C4-2B (cell line): ENCODE measurements around the gene CACNB2.
"Not testable (repeated sequence)": the region's sequence is repeated elsewhere in the genome, so short reads cannot be mapped to it uniquely, and the experiment has no call there.

Source experiments
- H3K27ac ChIP-seq: fragments of 450-650 bp; 2 replicates; pipeline ENCODE4 v1.5.1; 2017
- ZFX ChIP-seq: fragments of 450-650 bp; IDR thresholded peaks from 2 replicates; pipeline ENCODE4 v1.6.1; 2017
- TF ChIP-seq, protein P1 (sequence below): fragments of 450-650 bp; conservative IDR thresholded peaks from 2 replicates; pipeline ENCODE4 v1.5.1; 2017; ENCODE audit warnings: mild to moderate bottlenecking

CACNB2 gene

DNA sequence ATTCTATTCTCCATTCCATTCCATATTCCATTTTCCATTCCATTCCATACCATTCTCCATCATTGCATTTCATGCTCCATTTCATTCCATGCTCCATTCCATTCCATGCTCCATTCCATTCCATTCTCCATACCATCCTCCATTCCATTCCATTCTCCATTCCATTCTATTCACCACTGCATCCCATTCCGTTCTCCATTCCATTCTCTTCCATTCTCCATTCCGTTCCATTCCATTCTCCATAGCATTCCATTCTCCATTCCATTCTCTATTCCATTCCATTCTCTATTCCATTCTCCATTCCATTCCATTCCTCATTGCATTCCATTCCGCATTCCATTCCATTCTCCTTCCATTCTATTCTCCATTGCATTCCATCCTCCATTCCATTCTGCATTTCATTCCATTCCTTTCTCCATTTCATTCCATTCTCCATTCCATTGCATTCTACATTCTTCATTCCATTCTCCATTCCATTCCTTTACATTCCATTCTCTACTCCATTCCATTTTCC lies 427.2 kb downstream of the CACNB2 start:
- TF ChIP-seq, protein P1, sequence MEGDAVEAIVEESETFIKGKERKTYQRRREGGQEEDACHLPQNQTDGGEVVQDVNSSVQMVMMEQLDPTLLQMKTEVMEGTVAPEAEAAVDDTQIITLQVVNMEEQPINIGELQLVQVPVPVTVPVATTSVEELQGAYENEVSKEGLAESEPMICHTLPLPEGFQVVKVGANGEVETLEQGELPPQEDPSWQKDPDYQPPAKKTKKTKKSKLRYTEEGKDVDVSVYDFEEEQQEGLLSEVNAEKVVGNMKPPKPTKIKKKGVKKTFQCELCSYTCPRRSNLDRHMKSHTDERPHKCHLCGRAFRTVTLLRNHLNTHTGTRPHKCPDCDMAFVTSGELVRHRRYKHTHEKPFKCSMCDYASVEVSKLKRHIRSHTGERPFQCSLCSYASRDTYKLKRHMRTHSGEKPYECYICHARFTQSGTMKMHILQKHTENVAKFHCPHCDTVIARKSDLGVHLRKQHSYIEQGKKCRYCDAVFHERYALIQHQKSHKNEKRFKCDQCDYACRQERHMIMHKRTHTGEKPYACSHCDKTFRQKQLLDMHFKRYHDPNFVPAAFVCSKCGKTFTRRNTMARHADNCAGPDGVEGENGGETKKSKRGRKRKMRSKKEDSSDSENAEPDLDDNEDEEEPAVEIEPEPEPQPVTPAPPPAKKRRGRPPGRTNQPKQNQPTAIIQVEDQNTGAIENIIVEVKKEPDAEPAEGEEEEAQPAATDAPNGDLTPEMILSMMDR, result no peak
- TF ChIP-seq ZFX, result no peak
- H3K27ac ChIP-seq, result no peak overlapping the region

DNA sequence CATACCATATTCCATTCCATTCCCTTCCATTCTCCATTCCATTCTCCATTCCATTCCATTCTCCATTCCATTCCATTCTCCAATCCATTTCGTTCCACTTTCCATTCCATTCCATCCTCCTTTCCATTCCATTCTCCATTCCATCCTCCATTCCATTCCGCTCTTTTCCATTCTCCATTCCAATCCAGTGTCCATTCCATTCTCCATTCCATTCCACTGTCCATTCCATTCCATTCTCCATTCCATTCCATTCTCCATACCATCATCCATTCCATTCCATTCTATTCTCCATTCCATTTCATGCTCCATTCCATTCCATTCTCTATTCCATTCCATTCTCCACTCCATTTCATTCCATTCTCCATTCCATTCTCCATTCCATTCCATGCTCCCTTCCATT lies 430.2 kb downstream of the CACNB2 start:
- H3K27ac ChIP-seq, result not testable (repeated sequence)

DNA sequence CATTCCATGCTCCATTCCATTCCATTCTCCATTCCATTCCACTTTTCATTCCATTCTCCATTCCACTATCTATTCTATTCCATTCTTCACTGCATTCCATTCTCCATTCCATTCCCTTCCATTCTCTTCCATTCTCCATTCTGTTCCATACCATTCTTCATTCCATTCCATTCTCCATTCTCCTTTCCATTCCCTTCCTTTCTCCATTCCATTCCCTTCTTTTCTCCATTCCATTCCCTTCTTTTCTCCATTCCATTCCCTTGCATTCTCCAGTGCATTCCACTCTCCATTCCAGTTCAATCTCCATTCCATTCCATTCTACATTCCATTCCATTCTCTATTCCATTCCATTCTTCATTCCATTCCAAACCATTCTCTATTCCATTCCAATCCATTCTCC lies 430.9 kb downstream of the CACNB2 start:
- TF ChIP-seq ZFX, result no peak
- TF ChIP-seq, protein P1, result no peak
- no peak overlapping the region for H3K27ac ChIP-seq

DNA sequence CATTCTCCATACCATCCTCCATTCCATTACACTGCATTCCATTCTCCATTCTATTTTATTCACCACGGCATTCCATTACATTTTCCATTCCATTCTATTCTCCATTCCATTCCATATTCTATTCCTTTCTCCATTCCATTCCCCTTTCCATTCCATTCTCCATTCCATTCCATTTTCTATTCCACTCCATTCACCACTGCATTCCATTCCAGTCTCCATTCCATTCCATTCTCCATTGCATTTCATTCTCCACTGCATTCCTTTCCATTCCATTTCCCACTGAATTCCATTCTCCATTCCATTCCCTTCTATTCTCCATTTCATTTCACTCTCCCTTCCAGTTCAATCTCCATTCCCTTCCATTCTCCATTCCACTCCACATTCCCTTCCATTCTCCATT lies 431.6 kb downstream of the CACNB2 start:
- no peak for TF ChIP-seq ZFX
- TF ChIP-seq, protein P1, result no peak
- H3K27ac ChIP-seq, result no peak overlapping the region

DNA sequence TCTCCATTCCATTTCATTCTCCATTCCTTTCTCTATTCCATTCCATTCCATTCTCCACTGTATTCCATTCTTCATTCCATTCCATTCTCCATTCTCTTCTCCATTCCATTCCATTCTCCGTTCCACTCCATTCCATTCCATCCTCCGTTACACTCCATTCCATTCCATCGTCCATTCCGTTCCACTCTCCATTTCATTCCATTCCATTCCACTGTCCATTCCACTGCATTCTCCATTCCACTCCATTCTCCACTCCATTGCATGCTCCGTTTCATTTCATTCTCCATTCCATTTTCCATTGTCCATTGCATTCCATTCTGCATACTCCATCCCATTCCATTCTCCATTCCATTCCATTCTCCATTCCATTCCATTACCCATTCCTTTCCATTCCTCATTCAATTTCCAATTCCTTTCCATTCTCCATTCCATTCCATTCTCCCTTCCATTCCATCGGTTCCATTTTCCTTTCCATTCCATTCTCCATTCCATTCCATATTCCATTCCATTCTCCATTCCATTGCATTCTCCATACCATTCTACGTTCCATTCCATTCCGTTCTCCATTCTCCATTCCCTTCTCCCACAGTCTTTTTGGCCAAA lies 432.8 kb downstream of the CACNB2 start:
- no peak for TF ChIP-seq ZFX
- TF ChIP-seq, protein P1, result no peak
- H3K27ac ChIP-seq, result no peak overlapping the region

DNA sequence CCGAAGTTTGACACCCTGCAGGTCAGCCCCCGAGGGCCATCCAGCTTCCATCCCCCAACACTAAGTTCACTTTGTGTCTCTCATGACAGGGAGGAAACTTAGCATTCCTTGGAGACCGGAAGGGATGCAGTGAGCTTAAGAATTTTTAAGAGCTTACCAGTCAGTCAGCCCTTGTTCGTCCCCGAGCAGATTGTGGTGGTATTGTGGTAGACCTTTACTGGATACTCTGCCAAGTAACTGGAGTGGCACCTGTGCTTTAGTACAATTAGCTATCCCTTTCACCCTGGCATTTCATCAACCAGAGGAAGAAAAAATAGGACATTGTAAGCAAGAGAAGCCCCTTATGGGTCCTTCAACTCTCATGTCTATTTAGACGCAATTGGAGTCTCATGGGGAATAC lies 436.4 kb downstream of the CACNB2 start:
- H3K27ac ChIP-seq, result no peak overlapping the region
- TF ChIP-seq, protein P1, result no peak

DNA sequence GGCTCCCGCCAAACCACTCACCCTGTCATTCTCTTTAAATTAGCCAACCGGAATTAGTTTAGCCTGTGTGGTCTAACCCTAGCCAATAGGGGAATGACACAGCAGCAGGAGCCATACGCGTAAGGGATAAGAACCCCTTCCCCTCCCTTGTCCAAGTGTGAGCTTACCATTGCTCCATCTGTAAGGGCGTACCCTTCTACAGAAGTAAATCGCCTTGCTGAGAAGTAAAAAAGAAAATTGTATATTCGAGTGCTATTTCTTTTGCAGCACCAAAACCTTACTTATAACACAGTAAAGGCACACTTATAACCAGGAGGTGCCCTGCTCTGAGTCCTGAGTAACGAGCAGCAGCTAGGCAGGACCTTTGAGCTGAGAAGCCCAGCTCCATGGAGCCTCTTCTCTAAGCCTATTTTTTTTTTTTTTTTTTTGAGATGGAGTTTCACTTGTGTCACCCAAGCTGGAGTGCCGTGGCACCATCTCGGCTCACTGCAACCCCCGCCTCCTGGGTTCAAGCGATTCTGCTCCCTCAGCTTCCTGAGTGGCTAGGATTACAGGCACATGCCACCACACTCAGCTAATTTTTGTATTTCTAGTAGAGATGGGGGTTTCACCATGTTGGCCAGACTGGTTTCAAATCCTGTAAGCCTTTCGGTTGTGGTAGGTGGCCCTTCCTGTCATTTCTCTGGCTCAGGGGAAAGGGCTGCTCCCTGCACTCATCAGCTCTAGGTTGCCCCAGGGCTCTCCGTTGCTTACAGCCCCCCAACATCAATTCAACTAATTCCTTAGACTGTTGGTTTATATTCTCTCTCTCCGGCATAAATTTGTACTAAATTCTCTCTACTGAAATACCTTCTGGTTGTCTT lies 437.8 kb downstream of the CACNB2 start:
- no peak for TF ChIP-seq ZFX
- TF ChIP-seq, protein P1, result no peak
- no peak overlapping the region for H3K27ac ChIP-seq
